ENCODE measurements around the gene SAP130. TPM values are rescaled to one million over a fixed set of nuclear protein-coding genes. Genes with fewer than 3 reads are reported as not detected.

The SAP130 gene
- total RNA-seq, 1 donor from 2014 or later: 14.2 TPM

DNA sequence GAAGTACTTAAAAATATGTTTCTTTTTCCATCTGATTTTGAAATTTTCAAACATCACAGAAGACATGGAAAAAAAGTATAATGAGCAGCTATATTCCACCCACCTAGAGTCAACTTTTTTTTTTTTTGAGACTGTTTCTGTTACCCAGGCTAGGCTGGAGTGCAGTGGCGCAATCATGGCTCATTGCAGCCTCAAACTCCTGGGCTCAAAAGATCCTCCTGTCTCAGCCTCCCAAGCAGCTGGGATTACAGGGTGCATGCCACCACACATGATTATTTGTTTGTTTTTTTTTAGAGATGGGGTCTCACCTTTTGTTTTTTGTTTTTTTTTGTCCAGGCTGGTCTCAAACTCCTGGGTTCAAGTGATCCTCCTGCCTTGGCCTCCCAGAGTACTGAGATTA lies 36.5 kb upstream of the SAP130 start:
- Histone ChIP-seq H3K4me3 (no peak overlapping the region), H3K27ac (no peak overlapping the region), H3K4me1 (no peaks in the 10 kb centered on the region), H3K36me3 (no peaks in the 10 kb centered on the region), H3K9me3 (no peaks in the 10 kb centered on the region), H3K27me3 (no peaks in the 10 kb centered on the region)
- TF ChIP-seq, protein P1, sequence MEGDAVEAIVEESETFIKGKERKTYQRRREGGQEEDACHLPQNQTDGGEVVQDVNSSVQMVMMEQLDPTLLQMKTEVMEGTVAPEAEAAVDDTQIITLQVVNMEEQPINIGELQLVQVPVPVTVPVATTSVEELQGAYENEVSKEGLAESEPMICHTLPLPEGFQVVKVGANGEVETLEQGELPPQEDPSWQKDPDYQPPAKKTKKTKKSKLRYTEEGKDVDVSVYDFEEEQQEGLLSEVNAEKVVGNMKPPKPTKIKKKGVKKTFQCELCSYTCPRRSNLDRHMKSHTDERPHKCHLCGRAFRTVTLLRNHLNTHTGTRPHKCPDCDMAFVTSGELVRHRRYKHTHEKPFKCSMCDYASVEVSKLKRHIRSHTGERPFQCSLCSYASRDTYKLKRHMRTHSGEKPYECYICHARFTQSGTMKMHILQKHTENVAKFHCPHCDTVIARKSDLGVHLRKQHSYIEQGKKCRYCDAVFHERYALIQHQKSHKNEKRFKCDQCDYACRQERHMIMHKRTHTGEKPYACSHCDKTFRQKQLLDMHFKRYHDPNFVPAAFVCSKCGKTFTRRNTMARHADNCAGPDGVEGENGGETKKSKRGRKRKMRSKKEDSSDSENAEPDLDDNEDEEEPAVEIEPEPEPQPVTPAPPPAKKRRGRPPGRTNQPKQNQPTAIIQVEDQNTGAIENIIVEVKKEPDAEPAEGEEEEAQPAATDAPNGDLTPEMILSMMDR (IDR thresholded peaks at IDR 0.05): no peak
- TF ChIP-seq POLR2A (IDR thresholded peaks at IDR 0.05) (no peak), POLR2AphosphoS5 (IDR thresholded peaks at IDR 0.05; ENCODE audit: insufficient read depth in 1 of 2, low read depth in 1 of 2) (no peak)
- no peak for DNase-seq (ENCODE audit: extremely low spot score in 2 of 2)
- intact Hi-C loops (cut with DNase I): no loop called here

DNA sequence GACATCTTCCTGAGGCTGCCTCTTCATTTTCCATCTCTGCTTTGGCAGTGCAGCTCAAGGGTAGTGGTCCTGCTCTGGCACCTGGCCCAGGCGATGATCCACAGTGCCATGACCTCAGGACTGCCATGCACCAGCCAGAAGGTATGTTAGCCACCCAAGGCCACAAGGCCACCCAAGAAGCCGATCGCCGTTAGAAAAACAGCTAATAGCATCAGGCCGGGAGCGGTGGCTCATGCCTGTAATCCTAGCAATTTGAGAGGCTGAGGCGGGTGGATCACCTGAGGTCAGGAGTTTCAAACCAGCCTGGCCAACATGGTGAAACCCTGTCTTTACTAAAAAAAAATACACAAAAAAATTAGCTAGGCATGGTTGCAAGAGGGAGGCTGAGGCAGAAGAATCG lies 34.7 kb upstream of the SAP130 start:
- no peak overlapping the region for H3K4me3 ChIP-seq
- TF ChIP-seq POLR2A (IDR thresholded peaks at IDR 0.05) (no peak), POLR2AphosphoS5 (IDR thresholded peaks at IDR 0.05; ENCODE audit: insufficient read depth in 1 of 2, low read depth in 1 of 2) (no peak)
- TF ChIP-seq, protein P1 (IDR thresholded peaks at IDR 0.05): no peak
- no peak overlapping the region for H3K27ac ChIP-seq
- no peak for DNase-seq (ENCODE audit: extremely low spot score in 2 of 2)
- no peaks in the 10 kb centered on the region for H3K36me3 ChIP-seq
- intact Hi-C loops (cut with DNase I): no loop called here
- H3K9me3 ChIP-seq: no peaks in the 10 kb centered on the region
- no peaks in the 10 kb centered on the region for H3K27me3 ChIP-seq
- no peaks in the 10 kb centered on the region for H3K4me1 ChIP-seq

DNA sequence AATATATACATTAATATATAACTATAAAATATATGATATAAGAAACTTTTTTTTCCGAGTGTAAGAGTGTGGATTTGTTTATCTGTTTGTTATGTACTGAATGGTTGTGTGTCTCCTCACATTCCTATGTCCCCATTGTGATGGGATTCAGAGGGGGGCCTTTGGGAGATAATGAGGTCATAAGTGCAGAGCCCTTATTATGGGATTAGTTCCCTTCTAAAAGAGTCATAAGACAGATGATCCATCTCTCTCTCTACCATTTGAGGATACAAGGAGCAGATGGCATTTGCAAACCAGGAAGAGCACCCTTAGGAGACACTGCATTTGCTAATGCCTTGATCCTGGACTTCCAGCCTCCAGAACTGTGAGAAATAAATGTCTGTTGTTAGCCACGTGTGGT lies 30.3 kb upstream of the SAP130 start:
- intact Hi-C loops (cut with DNase I): no loop called here
- Histone ChIP-seq H3K4me3 (no peak overlapping the region), H3K36me3 (no peaks in the 10 kb centered on the region), H3K27me3 (no peaks in the 10 kb centered on the region), H3K27ac (no peak overlapping the region), H3K9me3 (no peaks in the 10 kb centered on the region), H3K4me1 (no peaks in the 10 kb centered on the region)
- no peak for DNase-seq (ENCODE audit: extremely low spot score in 2 of 2)
- no peak for TF ChIP-seq POLR2AphosphoS5 (IDR thresholded peaks at IDR 0.05; ENCODE audit: insufficient read depth in 1 of 2, low read depth in 1 of 2)
- no peak for TF ChIP-seq POLR2A (IDR thresholded peaks at IDR 0.05)
- TF ChIP-seq, protein P1 (IDR thresholded peaks at IDR 0.05): no peak

DNA sequence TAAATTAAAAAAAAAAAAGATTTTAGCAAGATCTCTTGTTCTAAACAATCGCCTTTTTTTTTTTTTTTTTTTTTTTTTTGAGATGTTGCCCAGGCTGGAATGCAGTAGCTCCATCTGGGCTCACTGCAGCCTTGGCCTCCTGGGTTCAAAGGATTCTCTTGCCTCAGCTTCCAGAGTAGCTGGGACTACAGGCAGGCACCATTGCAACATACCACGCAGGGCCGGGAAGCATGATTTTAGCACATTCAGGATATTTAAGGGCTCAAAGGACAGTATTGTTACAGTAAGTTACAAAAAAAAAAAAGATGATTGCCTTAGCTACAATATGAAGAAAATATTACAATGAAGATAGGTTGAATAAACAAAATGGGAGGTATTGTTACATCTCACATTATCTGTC lies 29.5 kb upstream of the SAP130 start:
- TF ChIP-seq POLR2AphosphoS5 (IDR thresholded peaks at IDR 0.05; ENCODE audit: insufficient read depth in 1 of 2, low read depth in 1 of 2) (no peak), POLR2A (IDR thresholded peaks at IDR 0.05) (no peak)
- TF ChIP-seq, protein P1 (IDR thresholded peaks at IDR 0.05): no peak
- no peak for DNase-seq (ENCODE audit: extremely low spot score in 2 of 2)
- Histone ChIP-seq H3K4me3 (no peak overlapping the region), H3K36me3 (no peaks in the 10 kb centered on the region), H3K9me3 (no peaks in the 10 kb centered on the region), H3K27ac (no peak overlapping the region), H3K27me3 (no peaks in the 10 kb centered on the region), H3K4me1 (no peaks in the 10 kb centered on the region)
- intact Hi-C loops (cut with DNase I): no loop called here

DNA sequence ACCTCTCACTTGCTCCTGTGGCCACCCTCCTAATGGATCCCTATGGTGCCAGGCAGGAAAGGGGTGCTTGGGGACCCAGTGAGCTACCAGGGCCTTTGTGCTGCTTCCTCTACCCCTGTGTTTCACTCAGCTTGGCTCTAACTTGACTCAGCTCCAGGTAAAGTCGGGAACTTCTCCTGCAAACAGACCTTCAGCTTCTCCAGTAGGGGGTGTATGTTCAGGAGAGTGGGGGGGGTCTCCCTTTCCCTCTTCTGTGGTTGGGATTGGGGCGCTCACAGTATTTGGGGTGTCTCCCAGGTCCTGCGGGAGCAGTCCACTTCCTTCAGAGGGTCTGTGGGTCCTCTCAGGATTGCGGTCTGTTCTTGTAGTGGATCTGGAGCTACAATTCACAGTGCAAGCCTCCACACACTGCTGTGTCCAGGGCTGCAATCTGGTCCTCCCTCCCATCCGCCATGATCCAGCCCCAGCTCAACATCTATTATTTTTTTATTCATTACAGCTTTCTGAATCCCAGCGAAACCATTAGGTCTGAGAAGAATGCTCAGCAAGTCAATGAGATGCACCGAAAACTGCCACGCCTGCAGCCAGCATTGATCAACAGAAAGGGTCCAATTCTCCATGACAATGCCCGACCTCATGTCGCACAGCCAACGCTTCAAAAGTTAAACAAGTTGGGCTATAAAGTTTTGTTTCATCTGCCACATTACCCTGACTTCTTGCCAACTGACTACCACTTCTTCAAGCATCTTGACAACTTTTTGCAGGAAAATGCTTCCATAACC lies 26.4 kb upstream of the SAP130 start:
- H3K27ac ChIP-seq: no peak overlapping the region
- H3K9me3 ChIP-seq: no peaks in the 10 kb centered on the region
- TF ChIP-seq POLR2A (IDR thresholded peaks at IDR 0.05) (no peak), POLR2AphosphoS5 (IDR thresholded peaks at IDR 0.05; ENCODE audit: insufficient read depth in 1 of 2, low read depth in 1 of 2) (no peak)
- TF ChIP-seq, protein P1 (IDR thresholded peaks at IDR 0.05): no peak
- no peaks in the 10 kb centered on the region for H3K4me1 ChIP-seq
- no peak for DNase-seq (ENCODE audit: extremely low spot score in 2 of 2)
- intact Hi-C loops (cut with DNase I): no loop called here
- no peaks in the 10 kb centered on the region for H3K36me3 ChIP-seq
- no peak overlapping the region for H3K4me3 ChIP-seq
- H3K27me3 ChIP-seq: no peaks in the 10 kb centered on the region
